Astrocyte (in vitro differentiated cells and primary cell): Measurements from ENCODE around the gene KCNG4.

Experiments used
- CTCF ChIP-seq: IDR thresholded peaks from 2 replicates; pipeline ENCODE4 v1.5.1; 2011; ENCODE audit warnings: low read depth, mild to moderate bottlenecking, inconsistent platforms, low read length, moderate library complexity; ENCODE audit not compliant: insufficient read depth
- EZH2 ChIP-seq: IDR thresholded peaks from 2 replicates; pipeline ENCODE4 v1.6.1; 2012; ENCODE audit warnings: mild to moderate bottlenecking, low read length, inconsistent platforms; ENCODE audit not compliant: insufficient read depth

- TF ChIP-seq EZH2: no peak
- TF ChIP-seq CTCF: no peak
Measured at GRCh38 chr16:84182104-84182503, 57.7 kb downstream of the KCNG4 start.
